AG09309 (cell line): ENCODE measurements around the gene TBC1D22A.
"Not testable (repeated sequence)": the region's sequence is repeated elsewhere in the genome, so short reads cannot be mapped to it uniquely, and the experiment has no call there.

Experiments used
- DNase-seq: peaks from one replicate; pipeline ENCODE4 v3.0.0-alpha.2; 2010; ENCODE audit warnings: low read depth
- H3K4me3 ChIP-seq: 2 replicates; pipeline ENCODE4 v1.5.1; 2011; ENCODE audit warnings: mild to moderate bottlenecking, low read depth, low read length, moderate library complexity; ENCODE audit not compliant: control insufficient read depth
- TF ChIP-seq, protein P1 (sequence below): IDR thresholded peaks from 2 replicates; pipeline ENCODE4 v1.5.1; 2011; ENCODE audit warnings: mild to moderate bottlenecking, low read depth, low read length, inconsistent platforms; ENCODE audit not compliant: insufficient read depth, control insufficient read depth; ENCODE audit errors: missing control alignments

Gene TBC1D22A

DNA sequence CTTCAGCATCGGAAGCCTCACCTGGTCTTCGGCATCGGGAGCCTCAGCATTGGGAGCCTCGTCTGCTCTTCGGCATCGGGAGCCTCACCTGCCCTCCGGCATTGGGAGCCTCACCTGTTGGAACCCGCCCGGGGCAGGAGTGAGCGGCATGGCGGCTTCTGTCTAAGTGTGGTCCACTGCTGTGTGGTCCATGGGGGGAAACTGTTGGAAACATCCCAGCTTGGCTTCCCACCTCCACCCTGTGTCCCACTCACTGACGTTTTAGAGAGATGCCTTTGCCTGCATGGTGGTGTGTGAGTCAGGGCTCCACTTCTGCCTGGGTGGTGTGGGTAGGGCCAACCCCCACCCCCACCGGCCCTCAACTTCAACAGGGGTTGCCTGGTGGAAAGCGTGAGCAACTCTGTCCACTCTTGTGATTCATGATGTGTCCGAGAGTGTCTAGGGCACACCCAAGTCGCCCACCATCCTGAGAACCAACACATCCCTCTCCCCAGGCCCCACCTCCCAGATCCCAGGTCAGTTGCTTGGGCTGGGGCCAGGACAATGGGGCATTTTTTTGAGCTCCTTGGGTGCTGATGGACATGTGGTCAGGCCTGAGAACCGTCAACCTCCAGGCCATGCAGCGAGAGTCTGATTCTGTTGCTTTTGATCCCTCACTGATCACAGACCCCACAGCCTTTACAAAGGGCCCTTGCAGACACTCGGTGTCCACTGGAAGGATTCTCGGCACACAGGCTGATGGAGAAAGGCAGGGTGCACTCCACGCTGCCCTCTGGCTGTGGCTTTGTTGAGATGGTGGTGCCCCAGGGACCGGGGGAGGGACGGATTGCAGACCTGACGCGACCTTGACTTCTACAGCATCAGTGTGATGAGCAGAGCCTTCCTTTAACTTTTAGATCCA, 406.7 kb downstream of the TBC1D22A start:
- H3K4me3 ChIP-seq: no peak overlapping the region
- TF ChIP-seq, protein P1, sequence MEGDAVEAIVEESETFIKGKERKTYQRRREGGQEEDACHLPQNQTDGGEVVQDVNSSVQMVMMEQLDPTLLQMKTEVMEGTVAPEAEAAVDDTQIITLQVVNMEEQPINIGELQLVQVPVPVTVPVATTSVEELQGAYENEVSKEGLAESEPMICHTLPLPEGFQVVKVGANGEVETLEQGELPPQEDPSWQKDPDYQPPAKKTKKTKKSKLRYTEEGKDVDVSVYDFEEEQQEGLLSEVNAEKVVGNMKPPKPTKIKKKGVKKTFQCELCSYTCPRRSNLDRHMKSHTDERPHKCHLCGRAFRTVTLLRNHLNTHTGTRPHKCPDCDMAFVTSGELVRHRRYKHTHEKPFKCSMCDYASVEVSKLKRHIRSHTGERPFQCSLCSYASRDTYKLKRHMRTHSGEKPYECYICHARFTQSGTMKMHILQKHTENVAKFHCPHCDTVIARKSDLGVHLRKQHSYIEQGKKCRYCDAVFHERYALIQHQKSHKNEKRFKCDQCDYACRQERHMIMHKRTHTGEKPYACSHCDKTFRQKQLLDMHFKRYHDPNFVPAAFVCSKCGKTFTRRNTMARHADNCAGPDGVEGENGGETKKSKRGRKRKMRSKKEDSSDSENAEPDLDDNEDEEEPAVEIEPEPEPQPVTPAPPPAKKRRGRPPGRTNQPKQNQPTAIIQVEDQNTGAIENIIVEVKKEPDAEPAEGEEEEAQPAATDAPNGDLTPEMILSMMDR: peak; percentile 52
- no peak for DNase-seq

DNA sequence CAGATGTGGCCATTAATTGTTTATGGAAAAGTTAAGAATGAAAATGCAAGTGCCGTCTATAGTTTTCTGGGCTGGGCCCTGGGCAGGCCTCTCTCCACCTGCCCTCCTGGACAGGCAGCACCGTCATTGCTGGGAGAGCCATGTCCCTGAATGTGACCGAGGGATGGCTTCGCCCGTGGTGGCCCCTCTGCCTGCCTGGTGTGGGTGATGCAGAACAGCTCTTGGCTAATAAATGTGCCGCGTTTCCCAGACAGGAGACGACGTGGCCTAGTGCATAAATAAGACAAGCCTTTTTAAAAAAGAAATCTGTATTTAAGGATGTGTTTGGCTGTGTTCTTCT, 407.3 kb downstream of the TBC1D22A start:
- DNase-seq: no peak
- TF ChIP-seq, protein P1: no peak
- no peak overlapping the region for H3K4me3 ChIP-seq

DNA sequence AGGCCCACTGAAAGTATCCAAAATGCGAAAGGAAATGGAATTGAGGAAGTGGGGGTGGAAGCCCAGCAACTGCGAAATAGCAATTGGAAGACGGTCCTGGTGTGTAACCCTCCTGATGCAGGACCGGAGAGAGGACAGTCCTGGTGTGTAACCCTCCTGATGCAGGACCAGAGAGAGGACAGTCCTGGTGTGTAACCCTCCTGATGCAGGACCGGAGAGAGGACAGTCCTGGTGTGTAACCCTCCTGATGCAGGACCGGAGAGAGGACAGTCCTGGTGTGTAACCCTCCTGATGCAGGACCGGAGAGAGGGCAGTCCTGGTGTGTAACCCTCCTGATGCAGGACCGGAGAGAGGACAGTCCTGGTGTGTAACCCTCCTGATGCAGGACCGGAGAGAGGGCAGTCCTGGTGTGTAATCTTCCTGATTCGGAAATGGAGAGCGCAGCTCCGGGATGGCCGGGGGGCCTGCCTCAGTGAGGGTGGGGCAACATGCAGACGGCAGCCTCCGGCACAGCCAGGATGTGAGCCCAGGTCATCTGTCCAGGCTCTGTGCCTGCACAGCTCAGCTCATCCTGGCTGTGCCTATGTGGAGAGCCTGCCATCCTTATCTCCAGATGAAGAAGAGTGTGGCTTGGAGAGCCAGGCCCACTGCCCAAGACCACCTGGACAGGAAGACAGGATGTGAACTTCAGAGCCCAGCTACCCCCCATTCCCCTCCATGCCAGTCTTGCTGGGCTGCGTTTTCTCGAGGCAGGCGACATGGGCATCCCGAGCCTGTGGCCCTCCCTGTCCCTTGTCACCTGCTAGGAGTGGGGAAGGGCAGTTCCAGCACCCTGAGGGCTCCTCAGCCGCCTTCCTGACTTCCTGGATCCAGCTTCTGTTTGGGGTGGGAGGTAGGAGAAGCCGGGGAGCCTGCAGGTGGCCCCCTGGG, 408.3 kb downstream of the TBC1D22A start:
- H3K4me3 ChIP-seq, DNase-seq: not testable (repeated sequence)

DNA sequence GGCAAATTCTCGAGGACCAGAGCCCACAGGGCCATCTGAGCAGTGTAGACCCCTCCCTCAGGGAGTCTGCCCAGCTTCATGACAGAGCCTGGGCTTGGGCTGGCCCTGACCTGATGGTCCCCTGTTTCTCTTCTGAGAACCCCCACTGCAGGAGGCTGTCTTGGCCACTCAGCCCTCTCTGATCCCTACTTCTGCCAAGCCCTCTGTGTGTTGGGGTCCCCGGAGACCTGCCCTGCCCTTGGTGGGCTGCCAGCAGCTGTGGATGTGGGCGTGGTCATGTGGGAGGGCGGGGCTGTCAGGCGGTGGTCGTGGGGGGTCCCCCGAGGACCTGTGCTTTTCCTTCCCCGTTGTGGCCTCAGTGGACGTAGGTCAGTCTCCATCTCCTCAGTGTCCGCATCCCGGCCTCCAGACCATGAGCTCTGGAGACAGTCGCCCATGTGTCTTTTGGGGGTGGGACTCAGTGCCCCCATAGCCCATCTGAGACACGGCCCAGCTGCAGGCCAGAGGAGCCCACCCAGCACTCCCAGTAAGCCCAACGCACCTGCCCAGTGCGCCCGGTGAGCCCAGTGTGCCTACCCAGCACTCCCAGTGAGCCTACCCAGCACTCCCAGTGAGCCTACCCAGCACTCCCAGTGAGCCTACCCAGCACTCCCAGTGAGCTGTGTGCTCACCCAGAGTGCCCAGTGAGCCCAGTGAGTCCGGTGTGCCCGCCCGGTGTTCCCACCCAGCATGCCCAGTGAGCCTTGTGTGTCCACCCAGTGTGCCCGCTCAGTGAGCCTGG, 409.2 kb downstream of the TBC1D22A start:
- DNase-seq: no peak
- TF ChIP-seq, protein P1: no peak
- no peak overlapping the region for H3K4me3 ChIP-seq

DNA sequence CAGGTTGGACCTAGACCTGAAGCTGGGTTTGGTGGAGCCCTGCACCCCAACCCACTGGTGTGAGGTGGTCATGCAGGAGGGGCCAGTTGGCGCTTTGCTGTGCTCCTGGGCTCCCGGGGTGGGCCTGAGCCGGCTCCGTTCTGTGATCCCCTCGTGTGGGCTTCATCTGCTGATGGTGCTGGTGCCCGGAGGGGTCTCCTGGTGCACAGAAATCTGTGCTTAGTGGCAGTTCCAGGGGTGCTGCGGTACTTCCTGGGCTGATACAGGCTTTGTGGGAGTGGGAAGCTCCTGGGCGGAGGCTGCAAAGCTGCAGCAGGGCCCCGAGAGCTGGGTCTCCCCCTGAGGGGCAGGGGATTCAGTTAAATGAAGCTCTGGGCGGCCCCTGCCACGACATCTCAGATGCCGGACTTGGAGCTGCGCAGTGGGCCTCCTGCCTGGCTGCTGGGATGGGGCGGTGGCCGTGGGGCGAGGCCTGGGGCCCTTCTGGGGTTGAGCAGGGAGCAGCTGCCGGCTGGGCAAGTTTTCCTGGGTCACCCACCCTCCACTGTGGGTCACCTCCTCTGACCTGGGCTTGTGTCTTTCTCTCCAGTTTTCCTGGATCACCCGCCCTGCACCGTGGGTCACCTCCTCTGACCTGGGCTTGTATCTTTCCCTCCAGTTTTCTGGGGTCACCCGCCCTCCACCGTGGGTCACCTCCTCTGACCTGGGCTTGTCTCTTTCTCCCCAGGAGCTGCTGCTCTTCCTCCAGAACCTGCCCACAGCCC, 410.5 kb downstream of the TBC1D22A start:
- no peak overlapping the region for H3K4me3 ChIP-seq
- TF ChIP-seq, protein P1: no peak
- DNase-seq: no peak

DNA sequence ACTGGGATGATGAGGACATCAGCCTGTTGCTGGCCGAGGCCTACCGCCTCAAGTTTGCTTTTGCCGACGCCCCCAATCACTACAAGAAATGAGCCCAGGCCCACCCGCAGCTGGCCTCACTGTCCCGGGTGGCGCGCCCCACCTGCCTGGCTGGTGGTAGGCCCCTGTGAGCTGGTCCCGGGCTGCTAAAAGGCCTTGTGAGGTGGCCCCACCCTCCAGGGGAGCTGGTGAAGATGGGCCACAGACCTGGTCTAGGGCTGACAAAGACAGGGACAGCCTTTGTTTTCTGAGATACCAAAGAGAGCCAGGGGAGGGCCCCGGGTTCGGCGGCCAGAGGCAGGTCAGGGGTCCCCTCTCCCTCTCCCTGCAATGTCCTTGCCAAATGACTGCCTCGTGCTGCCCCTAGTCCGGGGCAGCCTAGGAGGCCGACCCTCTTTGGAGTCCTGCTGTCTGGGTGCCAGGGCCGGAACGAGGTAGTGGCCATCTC, 411.1 kb downstream of the TBC1D22A start:
- TF ChIP-seq, protein P1: no peak
- DNase-seq: no peak
- no peak overlapping the region for H3K4me3 ChIP-seq
